KMS-11 (cell line): ENCODE measurements around the gene SPG11.

Source experiments
- H2AFZ ChIP-seq: fragments of 200-600 bp; sonication (generic); 2 replicates; pipeline ENCODE4 v1.6.1; 2016; ENCODE audit warnings: antibody characterized with exemption, mixed run types, low read depth
- H3K27ac ChIP-seq: fragments of 200-600 bp; sonication (generic); 2 replicates; pipeline ENCODE4 v1.6.1; 2016; ENCODE audit warnings: mild to moderate bottlenecking, mixed run types
- H3K27me3 ChIP-seq: fragments of 200-600 bp; sonication (generic); 2 replicates; pipeline ENCODE4 v1.6.1; 2017; ENCODE audit warnings: mild to moderate bottlenecking, low read depth, mixed run types, moderate library complexity; ENCODE audit not compliant: insufficient read depth
- H3K36me3 ChIP-seq: fragments of 200-600 bp; sonication (generic); 2 replicates; pipeline ENCODE4 v1.6.1; 2017; ENCODE audit warnings: mild to moderate bottlenecking, mixed run types; ENCODE audit not compliant: insufficient read depth
- H3K4me1 ChIP-seq: fragments of 200-600 bp; sonication (generic); 2 replicates; pipeline ENCODE4 v1.6.1; 2016; ENCODE audit warnings: mild to moderate bottlenecking, low read depth, mixed run types; ENCODE audit not compliant: poor library complexity, severe bottlenecking
- H3K4me2 ChIP-seq: fragments of 200-600 bp; sonication (generic); 2 replicates; pipeline ENCODE4 v1.7.0; 2016; ENCODE audit warnings: mild to moderate bottlenecking, mixed run types
- H3K4me3 ChIP-seq: fragments of 200-600 bp; sonication (generic); IDR thresholded peaks from 2 replicates; pipeline ENCODE4 v1.6.1; 2017; ENCODE audit warnings: low read depth, low read length, mixed read lengths; ENCODE audit not compliant: insufficient read depth
- H3K79me2 ChIP-seq: fragments of 200-600 bp; sonication (generic); 2 replicates; pipeline ENCODE4 v1.6.1; 2016; ENCODE audit warnings: low read depth, mixed run types; ENCODE audit not compliant: insufficient read depth
- H3K9ac ChIP-seq: fragments of 200-600 bp; sonication (generic); 2 replicates; pipeline ENCODE4 v1.6.1; 2016; ENCODE audit warnings: mild to moderate bottlenecking, mixed run types
- H4K20me1 ChIP-seq: fragments of 200-600 bp; sonication (generic); 2 replicates; pipeline ENCODE4 v1.6.1; 2016; ENCODE audit warnings: mild to moderate bottlenecking, mixed run types; ENCODE audit not compliant: insufficient read depth
- TF ChIP-seq, protein P1 (sequence below): fragments of 200-600 bp; sonication (generic); conservative IDR thresholded peaks from 2 replicates; pipeline ENCODE4 v1.6.1; 2017; ENCODE audit warnings: low read depth, mild to moderate bottlenecking, antibody characterized with exemption, low read length, moderate library complexity, mixed read lengths

The SPG11 gene

DNA sequence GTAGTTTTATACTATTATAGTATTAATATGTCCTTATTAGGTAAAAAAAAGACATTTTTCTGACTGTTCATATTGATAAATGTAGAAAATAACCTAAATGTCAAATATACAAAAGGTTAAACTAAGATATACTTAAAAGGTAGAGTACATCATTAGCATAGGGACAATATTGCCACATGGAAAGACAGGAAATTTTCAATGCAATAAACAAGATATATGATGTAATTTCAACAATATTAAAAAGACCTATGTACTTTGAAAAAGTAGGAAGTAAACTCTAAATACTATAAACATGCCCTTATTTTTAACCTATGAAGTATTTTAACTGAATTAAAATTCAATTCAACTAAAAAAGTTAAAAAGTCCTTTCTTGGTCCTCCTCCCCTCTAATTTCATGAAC is 1.9 kb downstream of the SPG11 start:
- 0 out of 2 replicates have a peak, but pooled peaks cover 4% of the 10 kb centered on the region for H3K36me3 ChIP-seq
- no peak overlapping the region for H3K27ac ChIP-seq
- H3K4me2 ChIP-seq = peak overlapping the region; percentile 72
- no peaks in the 10 kb centered on the region for H3K27me3 ChIP-seq
- H2AFZ ChIP-seq = no peak overlapping the region
- H3K79me2 ChIP-seq = peaks cover 9% of the 10 kb centered on the region
- no peaks in the 10 kb centered on the region for H4K20me1 ChIP-seq
- H3K9ac ChIP-seq = peak overlapping the region; percentile 82; the same call in 1 of the 2 replicates
- H3K4me3 ChIP-seq = no peak overlapping the region
- TF ChIP-seq, protein P1, sequence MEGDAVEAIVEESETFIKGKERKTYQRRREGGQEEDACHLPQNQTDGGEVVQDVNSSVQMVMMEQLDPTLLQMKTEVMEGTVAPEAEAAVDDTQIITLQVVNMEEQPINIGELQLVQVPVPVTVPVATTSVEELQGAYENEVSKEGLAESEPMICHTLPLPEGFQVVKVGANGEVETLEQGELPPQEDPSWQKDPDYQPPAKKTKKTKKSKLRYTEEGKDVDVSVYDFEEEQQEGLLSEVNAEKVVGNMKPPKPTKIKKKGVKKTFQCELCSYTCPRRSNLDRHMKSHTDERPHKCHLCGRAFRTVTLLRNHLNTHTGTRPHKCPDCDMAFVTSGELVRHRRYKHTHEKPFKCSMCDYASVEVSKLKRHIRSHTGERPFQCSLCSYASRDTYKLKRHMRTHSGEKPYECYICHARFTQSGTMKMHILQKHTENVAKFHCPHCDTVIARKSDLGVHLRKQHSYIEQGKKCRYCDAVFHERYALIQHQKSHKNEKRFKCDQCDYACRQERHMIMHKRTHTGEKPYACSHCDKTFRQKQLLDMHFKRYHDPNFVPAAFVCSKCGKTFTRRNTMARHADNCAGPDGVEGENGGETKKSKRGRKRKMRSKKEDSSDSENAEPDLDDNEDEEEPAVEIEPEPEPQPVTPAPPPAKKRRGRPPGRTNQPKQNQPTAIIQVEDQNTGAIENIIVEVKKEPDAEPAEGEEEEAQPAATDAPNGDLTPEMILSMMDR = no peak
- H3K4me1 ChIP-seq = peaks cover 24% of the 10 kb centered on the region

DNA sequence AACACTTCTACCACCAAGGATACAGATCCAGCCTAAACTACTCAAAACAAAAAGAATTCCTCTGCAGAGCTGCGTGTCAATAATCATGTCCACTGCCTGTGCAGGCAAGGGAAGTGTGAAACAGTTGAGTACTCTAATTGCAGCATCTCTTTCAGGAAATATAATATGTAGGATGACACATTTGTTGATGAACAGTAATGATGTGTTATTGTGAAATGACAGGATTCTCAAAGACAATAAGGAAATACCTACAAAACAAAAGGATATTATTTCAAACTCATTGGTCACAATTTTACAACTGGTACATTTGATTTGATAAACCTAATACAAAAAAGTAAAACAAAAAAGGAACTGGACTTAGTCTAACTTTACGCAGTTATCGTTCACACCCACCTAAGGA is 4.4 kb downstream of the SPG11 start:
- Histone ChIP-seq H3K79me2 (peaks cover 9% of the 10 kb centered on the region), H3K9ac (no peak overlapping the region), H4K20me1 (no peaks in the 10 kb centered on the region), H3K4me2 (no peak overlapping the region), H3K36me3 (0 out of 2 replicates have a peak, but pooled peaks cover 4% of the 10 kb centered on the region), H3K4me1 (peaks cover 18% of the 10 kb centered on the region), H3K4me3 (no peak overlapping the region), H3K27ac (no peak overlapping the region), H2AFZ (no peak overlapping the region), H3K27me3 (no peaks in the 10 kb centered on the region)
- TF ChIP-seq, protein P1 = no peak

DNA sequence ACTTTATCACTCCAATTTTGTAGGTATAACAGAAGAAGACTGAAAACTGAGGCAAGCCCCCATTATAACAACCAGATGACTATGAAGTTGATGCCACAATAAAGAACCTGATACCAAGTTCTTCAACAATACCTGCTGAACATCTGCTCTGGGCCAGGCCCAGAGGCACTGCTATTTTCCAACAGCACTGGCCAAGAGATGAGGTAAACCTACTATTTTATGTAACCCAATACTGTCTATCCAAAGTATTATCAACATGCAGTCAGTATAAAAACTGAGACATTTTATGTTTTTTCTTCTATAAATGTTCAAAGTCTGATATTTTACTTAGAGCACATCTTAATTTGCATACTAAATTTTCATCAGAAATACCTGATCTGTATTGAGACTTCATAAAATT is 6.1 kb downstream of the SPG11 start:
- H4K20me1 ChIP-seq = no peaks in the 10 kb centered on the region
- no peaks in the 10 kb centered on the region for H3K27me3 ChIP-seq
- peaks cover 14% of the 10 kb centered on the region for H3K4me1 ChIP-seq
- no peak overlapping the region for H3K4me2 ChIP-seq
- H3K27ac ChIP-seq = no peak overlapping the region
- no peak overlapping the region for H2AFZ ChIP-seq
- H3K9ac ChIP-seq = no peak overlapping the region
- no peak overlapping the region for H3K4me3 ChIP-seq
- H3K79me2 ChIP-seq = peaks cover 9% of the 10 kb centered on the region
- 0 out of 2 replicates have a peak, but pooled peaks cover 4% of the 10 kb centered on the region for H3K36me3 ChIP-seq
- TF ChIP-seq, protein P1 = no peak

DNA sequence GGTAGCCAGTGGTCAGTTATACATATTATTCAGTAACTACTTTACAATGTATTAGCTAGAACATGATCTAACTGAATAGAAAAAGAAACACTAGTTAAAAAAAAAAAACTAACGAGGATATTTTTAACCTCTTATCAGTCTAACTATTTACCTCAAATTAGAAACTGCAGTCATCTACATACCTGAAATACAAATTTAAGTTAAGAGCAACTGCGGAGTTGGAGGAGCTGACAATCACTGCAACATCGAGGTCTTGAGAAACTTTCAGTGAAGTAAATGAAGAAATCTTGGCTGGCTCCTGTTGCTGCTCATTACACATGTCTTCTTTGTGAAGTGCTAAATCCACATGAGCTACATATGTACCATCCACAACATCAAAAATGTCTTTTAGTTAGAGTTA is 6.5 kb downstream of the SPG11 start:
- no peak overlapping the region for H3K4me3 ChIP-seq
- H3K27me3 ChIP-seq = no peaks in the 10 kb centered on the region
- 0 out of 2 replicates have a peak, but pooled peaks cover 4% of the 10 kb centered on the region for H3K36me3 ChIP-seq
- H3K79me2 ChIP-seq = peaks cover 5% of the 10 kb centered on the region
- H3K4me1 ChIP-seq = peaks cover 10% of the 10 kb centered on the region
- H3K9ac ChIP-seq = no peak overlapping the region
- H2AFZ ChIP-seq = no peak overlapping the region
- no peak overlapping the region for H3K4me2 ChIP-seq
- no peak overlapping the region for H3K27ac ChIP-seq
- H4K20me1 ChIP-seq = no peaks in the 10 kb centered on the region
- TF ChIP-seq, protein P1 = no peak
